ENCODE results near the gene NCOA7.

DNA sequence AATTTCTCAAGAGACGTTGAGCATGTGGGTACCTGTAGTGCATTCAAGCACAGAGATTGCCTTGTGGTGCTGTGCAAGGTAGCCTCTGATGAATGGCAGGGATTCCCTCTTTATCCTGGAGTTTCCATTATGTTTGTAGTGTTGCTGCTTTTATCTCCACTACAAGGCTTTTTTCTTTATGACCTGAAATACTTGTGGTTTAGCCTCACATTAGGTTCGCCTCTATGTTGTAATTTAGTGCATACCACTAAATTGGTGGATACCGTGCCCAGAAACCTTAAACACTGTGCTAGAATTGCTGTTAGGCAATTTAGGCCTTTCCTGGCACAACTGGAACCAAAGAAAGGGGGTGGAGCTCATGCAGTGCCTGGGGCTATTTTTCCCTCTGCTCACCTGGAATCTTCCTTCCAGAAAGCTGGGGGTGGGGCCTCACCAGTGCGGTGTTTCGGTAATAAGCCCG lies 76.8 kb downstream of the NCOA7 start:
- TF ChIP-seq POLR2A (IDR thresholded peaks at IDR 0.05): no peak
- TF ChIP-seq CTCF (IDR thresholded peaks at IDR 0.05): no peak

Measured in heart left ventricle (tissue), 13 donors.